HCEC 1CT (cell line): ENCODE measurements around the gene HLA-E.
A peak's percentile ranks its signal among the peaks of the same experiment; 100 is the strongest.
"Not testable (repeated sequence)": the region's sequence is repeated elsewhere in the genome, so short reads cannot be mapped to it uniquely, and the experiment has no call there.

Source experiments
- DNase-seq: peaks from one replicate; pipeline ENCODE4 v3.0.0-alpha.2; 2017

HLA-E gene

DNA sequence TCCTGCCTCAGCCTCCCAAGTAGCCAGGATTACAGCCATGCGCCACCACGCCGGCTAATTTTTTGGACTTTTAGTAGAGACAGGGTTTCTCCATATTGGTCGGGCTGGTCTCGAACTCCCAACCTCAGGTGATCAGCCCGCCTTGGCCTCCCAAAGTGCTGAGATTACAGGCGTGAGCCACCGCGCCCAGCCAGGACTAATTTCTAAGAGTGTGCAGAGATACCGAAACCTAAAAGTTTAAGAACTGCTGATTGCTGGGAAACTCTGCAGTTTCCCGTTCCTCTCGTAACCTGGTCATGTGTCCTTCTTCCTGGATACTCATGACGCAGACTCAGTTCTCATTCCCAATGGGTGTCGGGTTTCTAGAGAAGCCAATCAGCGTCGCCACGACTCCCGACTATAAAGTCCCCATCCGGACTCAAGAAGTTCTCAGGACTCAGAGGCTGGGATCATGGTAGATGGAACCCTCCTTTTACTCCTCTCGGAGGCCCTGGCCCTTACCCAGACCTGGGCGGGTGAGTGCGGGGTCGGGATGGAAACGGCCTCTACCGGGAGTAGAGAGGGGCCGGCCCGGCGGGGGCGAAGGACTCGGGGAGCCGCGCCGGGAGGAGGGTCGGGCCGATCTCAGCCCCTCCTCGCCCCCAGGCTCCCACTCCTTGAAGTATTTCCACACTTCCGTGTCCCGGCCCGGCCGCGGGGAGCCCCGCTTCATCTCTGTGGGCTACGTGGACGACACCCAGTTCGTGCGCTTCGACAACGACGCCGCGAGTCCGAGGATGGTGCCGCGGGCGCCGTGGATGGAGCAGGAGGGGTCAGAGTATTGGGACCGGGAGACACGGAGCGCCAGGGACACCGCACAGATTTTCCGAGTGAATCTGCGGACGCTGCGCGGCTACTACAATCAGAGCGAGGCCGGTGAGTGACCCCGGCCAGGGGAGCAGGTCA lies at the start of gene HLA-E:
TSS of gene HLA-E (plus strand) at position 429 of the 945 bp plus-strand sequence. CDS start at position 452, 23 bp downstream.
- peak; percentile 98 for DNase-seq

DNA sequence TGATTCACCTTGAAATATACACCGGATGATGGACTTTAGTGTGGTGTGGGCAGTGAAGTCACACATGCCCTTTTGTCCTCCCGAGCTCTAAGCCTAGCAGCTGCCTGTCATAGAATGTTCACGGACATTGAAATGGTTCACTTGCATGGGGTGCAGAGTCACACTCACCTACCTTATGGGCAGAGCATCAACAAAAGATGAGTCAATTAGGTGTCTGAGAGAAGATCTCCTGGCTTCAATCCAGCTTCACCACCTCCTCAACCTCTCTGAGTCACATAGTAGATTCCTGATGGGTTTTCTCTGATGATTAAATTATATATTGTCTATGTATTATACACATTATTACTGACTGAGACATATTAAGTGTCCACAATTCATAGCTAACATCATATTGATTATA lies 48.1 kb upstream of the HLA-E start:
- DNase-seq = no peak

DNA sequence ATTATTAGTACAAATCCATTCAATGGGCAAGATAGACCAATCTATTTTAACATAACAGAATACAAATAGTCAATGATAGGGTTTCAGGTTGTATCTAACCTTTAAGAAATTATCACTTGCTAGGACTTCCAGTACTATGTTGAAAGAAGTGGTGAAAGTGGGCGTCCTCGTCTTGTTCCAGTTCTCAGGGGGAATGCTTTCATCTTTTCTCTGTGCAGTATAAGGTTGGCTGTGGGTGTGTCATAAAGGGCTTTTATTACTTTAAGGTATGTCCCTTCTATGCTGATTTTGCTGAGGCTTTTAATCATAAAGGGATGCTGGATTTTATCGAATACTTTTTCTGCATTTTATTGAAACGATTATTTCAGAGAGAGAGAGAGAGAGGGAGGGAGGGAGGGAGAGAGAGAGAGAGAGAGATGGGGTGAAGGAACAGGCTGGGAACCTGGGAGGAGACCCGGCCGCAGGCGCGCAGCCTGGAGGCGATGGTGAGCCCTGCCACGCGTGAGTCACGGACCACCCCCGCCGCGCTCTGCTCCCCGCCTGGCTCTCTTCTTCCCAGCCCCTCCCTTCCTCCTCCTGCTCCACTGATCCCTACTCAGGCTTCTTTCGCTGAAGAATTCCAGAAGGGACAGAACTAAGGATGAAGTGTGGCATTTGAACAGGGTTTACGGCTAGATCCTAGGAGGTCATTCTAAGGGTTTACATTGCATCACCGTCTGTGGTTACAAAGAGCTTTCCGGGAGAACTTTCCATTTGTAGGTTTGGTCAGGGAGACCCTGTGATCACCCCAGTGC lies 45.5 kb upstream of the HLA-E start:
- DNase-seq = peak; percentile 15

DNA sequence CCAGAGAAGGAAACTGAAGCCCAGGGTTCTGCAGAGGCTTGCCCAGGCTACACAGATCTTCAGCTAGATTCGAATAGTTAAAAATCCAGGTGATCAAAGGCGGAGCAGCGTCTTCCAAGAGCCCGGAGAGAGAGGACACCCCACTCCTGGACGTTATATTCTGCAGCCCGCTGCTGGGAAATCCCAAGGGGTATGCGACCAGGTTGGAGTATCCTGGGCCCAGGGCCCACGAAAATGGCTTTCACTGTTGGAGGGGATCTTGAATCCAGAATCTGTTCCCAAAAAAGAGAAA lies 44.9 kb upstream of the HLA-E start:
- DNase-seq = no peak

- no peak for DNase-seq
These were observed 43.0 kb upstream of the HLA-E start for GRCh38 chr6:30446259-30446658.

GRCh38 chr6:30447237-30447636 lies 42.1 kb upstream of the HLA-E start:
- DNase-seq = peak; percentile 47

DNA sequence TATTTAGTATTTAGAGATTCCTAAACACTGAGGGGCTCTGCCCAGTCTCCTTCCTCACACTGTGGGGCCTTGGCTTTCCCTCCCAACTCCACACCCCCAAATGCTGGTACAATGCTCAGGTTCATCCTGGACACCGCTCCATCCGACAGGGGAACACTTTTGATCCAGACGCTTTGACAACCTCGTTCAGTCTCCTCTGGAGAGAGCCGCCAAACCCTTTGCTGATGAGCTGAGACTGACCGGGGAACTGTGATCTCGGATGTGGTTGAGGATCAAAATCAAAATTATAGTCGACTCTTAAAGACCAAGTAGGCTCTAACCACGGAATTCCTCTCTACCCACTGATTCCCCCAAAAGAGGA lies 38.8 kb upstream of the HLA-E start:
- no peak for DNase-seq

GRCh38 chr6:30450909-30451841 lies 38.1 kb upstream of the HLA-E start:
- no peak for DNase-seq

DNA sequence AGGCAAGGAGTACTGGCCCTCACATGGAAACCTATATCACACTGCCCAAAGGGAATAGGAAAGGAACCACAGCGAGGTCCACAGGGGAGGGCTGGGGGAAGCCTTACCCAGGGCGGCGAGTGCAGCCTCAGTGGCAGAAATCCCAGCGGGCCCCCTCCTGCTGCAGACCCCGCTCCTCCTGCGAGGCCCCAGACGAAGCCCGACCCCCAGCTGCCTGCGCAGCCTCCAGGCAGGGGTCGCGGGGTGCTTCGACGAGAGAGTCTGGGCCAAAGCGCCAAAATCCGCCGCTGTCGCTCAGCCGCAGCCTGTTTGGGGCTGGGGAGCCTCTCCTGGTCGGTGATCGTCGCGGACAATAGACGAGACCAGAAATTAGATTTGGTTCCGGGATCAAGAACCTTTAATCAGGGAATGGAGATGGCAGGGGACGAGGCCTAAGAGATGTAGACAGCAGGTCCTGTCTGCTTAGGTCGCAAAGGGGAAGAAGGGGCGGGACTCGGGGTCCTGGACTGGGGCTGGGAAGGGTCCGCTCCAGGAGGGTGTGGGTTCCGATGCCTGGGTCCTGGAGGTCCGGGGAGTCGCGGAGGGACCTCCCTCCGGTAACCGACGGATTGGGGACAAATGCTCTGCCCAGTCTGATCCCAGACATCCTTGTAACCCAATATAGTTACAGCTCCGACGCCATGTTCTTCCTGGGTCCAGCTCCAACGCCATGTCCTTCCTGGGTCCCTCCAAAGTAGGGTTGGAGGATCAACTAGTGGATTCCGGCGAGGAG lies 36.4 kb upstream of the HLA-E start:
- no peak for DNase-seq

DNA sequence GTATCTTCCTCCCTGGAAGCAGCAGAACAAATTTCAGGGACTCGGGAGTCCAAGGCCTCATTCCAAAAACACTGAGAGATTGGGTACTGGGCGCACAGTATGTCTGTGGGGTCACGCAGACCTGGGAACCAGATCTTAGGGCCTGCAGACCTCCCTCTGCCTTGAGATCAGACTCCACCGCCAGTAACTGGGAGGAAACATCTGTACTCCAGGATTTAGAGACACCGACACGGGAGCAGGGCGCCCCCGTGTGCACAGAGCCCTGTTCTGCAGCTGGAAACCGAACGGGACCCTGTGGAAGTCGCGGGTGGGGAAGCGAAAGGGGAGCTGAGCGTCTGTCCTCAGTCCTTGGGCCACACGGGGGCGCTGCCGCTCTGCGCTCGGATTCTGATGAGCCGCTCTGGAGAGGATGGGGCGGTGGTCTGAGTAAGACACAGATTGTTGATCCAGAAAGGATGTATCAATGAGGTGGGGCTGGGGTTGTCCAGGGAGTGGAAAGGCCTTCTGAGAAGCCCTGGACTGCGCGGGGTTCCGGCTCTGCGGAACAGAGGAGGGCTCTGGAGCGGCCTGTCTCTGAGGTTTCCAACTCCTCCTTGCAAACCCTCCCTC lies 35.7 kb upstream of the HLA-E start:
- DNase-seq = peak; percentile 69

- no peak for DNase-seq
These were observed 30.2 kb upstream of the HLA-E start for GRCh38 chr6:30459145-30459544.

GRCh38 chr6:30461055-30461454 lies 28.3 kb upstream of the HLA-E start:
- no peak for DNase-seq

DNA sequence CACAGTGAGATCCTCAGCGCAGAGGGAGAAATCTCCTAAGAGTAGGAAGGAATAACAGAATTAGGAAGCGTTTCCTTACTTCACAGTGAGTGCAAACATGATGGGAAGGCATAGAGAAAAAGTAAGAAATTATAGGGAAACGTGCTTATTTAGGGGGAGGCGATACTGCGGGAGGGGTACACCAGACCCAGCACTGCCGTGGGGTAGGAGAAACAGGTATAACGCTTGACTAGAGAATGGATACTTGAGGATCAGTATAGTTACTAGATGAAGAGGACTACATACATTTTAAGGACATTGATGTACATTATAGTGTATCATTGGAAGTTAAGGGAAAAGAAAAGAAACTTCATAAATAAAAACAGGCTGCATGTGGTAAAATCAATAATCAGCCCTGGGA lies 26.8 kb upstream of the HLA-E start:
- DNase-seq = no peak

DNA sequence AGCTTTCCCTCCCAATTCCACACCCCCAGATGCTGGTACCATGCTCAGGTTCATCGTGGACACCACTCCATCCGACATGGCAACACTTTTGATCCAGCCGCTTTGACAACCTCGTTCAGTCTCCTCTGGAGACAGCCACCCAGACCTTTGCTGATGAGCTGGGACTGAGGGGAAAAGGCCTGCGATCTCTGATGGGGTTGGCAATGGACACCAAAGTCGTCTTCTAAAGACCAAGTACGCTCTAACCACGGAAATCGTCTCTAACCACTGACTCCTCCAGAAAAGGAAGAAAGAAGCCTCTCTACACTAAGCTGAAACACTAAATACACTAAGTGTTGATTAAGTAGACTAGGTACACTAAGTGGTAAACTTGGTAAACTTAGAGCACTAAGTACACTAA lies 26.1 kb upstream of the HLA-E start:
- no peak for DNase-seq

DNA sequence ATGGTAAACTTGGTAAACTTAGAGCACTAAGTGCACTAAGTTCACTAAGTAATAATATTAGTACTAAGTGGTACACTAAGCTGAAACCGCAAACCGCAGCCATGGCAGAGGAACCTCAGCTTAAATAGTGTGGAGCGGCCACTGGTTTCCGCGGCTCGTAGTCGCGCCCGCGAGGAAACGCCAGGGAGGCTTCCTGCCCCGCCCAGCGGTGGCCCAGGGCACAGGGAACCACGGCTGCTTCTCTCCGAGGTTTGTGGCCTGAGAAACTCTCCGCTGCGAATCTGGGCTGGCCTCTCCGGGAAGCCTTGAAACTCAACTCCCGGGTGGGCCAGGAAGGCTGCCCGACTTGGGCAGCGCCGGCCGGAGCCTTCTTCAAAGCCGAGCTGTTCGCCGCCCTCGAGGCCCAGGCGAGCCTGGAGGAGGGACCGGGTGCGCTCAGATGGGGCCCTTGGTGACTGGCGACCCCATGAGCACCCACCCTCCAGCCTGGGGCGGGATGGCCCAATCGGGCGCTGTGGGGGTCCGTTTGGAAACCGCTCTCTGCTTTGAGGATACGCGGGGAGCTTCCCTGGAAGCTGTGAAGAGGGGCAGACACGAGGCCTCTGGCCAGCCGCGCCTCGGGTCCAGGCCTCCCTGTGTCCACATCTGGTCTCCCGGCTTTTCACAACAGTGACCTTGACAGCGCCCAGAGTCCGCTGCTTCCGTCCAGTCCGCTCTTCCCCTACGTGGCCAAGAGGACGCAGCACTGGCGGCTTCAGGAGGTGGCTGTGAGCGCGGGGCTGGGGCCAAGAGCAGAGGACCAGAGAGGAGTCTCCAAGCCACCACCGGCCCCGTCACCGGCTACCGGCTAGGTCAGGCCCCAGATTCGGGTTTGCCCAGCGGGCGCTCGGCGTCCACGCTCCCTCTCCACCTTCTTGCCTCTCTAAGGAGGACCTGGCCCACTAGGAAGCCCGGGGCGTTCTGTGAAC lies 25.4 kb upstream of the HLA-E start:
- DNase-seq = peak; percentile 30

DNA sequence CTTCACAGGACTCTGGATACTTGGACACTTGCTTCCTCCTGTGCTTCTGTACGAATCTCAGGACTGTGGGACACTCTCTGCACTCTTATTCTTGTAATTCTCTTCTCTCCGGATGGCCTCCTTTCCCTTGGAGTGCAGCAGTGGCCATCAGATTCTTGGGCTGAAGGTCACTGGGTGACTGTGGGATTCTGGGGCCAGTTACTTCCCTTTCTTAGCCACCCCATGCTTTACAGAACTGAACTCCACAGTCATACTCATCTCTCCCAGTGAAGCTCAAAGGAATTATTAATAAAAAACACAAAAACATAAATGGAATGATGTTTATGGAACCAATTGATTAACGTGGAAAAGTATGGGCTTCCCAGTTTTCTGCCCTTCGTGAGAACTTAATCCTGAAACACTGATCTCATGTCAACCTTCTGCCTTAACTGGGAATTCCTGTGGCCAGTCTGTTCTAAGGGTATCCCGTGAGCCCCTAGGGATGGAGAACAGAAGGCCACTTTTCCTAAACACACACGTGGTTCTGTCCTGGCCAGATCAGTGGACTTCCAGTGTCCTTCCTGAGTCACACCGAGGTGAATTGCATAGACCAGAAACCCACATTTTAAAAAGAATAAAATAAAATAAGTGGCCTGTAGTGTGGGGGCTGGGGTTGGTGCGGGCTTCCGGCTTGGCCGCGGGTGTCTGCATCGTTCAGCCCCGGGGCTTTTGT lies 23.6 kb upstream of the HLA-E start:
- no peak for DNase-seq

DNA sequence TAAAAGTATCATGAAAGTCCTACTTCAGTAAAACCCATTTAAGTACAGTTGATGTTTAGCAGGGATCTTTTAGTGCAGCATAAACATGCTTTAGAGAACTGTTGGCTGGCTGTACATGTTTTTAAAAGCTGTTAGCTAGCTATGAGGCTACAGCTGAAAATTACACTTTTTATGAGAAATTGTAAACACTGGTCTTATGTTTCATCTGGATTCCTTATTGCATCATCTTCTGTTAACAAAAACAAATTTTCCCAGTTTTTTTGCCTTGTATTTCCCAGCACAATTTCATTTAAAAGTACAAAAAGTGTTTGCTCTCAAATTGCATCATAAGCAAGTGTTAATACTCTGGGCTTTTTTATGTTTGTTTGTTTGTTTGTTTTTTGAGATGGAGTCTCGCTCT lies 18.3 kb upstream of the HLA-E start:
- peak; percentile 31 for DNase-seq

DNA sequence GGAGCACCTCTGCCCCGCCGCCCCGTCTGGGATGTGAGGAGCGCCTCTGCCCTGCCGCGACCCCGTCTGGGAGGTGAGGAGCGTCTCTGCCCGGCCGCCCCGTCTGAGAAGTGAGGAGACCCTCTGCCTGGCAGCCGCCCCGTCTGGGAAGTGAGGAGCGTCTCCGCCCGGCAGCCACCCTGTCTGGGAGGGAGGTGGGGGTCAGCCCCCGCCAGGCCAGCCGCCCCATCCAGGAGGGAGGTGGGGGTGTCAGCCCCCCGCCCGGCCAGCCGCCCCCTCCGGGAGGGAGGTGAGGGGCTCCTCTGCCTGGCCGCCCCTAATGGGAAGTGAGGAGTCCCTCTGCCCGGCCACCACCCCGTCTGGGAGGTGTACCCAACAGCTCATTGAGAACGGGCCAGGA lies 14.2 kb upstream of the HLA-E start:
- DNase-seq = not testable (repeated sequence)

- DNase-seq = no peak
These were observed 8.7 kb upstream of the HLA-E start for GRCh38 chr6:30480536-30481156.
